HG03159 (cell line): Measurements from ENCODE around the gene SLC39A13.
"Not testable (repeated sequence)": the region's sequence is repeated elsewhere in the genome, so short reads cannot be mapped to it uniquely, and the experiment has no call there.

Experiments
- ATAC-seq: cut with Tn5 transposase; IDR thresholded peaks from one replicate; pipeline ENCODE4 v1.9.1; 2021; ENCODE audit warnings: mild to moderate bottlenecking, moderate library complexity; ENCODE audit not compliant: unreplicated experiment

SLC39A13 gene

GRCh38 chr11:47449541-47449940, 41.2 kb downstream of the SLC39A13 start:
- no peak for ATAC-seq

DNA sequence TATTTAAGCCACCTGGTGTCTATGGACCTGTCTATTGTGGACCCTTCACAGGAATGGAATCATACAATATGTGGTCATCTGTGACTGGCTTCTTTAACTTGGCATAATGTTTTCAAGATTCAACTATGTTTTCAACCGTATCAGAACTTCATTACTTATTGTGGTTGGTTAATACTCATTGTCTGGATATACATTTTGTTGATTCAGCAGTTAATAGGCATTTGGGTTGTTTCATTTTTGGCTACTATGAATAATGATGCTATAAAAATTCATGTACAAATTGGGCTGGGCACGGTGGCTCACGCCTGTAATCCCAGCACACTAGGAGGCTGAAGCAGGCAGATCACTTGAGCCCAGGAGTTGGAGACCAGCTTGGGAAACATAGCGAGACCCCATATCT, 43.0 kb downstream of the SLC39A13 start:
- ATAC-seq, result no peak

- ATAC-seq, result no peak
Observed at GRCh38 chr11:47451990-47452389, 43.6 kb downstream of the SLC39A13 start.

DNA sequence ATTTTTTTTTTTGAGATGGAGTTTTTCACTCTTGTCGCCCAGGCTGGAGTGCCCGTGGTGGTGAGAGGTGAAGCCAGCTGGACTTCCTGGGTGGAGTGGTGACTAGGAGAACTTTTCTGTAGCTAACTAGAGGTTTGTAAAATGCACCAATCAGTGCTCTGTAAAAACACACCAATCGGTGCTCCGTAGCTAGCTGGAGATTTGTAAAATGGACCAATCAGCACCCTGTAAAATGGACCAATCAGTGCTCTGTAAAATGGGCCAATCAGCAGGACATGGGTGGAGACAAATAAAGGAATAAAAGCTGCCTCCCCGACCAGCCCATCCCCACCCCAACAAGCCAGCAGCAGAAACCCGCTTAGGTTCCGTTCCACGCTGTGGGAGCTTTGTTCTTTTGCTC, 45.0 kb downstream of the SLC39A13 start:
- ATAC-seq, result no peak

- not testable (repeated sequence) for ATAC-seq
Observed at GRCh38 chr11:47454258-47454671, 45.9 kb downstream of the SLC39A13 start.

DNA sequence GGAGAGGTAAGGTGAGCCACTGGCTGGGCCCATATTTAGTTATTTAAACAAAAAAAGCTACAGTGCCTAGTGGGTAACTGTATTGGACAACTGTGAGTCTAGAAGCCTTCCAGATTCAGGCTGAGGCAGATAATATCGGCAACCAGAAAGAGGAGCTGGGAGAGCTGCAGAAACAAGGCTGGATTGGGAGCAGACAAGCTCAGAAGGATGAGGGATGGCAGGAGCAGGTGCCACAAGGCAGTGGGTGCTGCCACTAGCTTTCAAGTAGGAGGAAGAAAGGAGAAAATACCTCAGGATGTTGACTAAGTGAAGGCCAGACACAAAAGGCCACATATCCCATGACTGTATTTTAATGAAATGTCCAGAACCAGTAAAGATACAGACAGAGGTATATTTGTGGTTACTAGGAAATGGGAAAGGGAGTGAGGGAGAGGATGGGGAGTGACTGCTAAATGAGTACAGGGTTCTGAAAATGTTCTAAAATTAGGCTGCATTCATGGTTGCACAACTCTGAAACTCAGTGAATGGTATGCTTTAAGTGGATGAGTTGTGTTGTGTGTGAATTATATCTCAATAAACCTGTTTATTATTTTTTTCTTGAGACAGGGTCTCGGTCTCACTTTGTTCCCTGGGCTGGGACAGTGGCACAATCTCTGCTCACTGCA, 52.3 kb downstream of the SLC39A13 start:
- ATAC-seq, result no peak

GRCh38 chr11:47461876-47462275, 53.5 kb downstream of the SLC39A13 start:
- ATAC-seq, result no peak

DNA sequence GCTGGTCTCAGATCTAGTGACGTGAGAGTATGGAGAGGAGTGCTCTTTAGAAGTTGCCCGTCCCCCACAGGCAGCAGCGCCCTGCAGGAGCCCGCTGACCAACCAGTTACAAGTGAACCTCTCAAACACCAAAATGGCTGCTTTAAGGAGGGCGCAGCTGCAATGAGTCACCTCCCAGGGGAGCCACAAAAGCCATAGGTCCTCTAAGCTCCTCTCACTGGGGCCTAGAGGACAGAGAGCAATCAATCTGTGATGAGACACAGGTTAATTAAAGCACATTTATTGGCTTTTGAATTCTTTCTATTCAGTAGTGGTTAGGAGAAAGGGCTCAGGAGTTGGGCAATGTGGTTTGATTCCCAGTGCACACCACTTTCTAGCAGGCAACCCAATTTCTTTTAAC, 56.1 kb downstream of the SLC39A13 start:
- ATAC-seq, result no peak
